NCI-H510A (cell line): ENCODE results near the gene PERCC1.

ENCODE experiments used
- DNase-seq: peaks from one replicate; lab custom pipeline; 2025; lab: John Stamatoyannopoulos, UW

PERCC1 gene

GRCh38 chr16:1412847-1413246 is 18.0 kb upstream of the PERCC1 start:
- no peak for DNase-seq

DNA sequence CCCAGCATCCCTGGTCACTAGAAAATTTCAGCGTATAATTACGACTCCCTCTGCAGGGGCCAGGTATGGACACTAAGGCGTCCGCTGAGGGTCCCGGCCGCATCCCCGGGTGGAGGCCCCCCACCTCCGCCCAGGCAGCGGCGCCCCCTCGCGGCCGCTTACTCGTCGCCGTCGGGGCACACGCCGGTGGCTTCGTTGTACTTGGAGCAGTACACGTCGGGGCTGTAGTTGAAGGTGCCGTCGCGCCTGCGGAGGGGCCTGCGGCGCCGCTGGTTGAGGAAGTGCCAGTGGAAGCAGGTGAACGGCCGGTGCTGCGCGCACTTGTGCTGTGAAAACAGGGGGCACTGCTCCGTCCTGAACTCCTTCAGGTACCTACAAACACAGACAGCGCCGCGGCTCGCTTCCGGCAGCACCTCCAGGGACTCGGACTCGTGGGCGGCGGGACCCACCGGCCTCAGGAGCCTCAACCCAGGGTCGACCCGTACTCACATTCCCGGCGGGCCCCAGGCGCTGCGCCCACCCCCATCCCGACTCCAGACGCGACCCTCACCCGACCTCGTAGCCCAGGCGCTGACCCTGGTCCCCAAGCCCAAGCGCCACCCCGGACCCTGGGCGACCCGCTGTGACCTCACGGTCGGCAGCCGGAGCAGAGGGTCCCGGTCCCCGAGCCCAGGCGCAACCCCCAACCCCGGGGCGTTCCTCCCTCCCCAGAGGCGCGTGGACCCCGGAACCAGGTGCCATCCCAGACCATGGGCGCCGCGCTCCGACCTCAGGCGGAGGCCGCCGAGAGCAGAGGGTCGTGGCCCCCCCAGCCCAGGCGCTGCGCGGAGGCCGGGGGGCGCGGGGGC is 17.0 kb upstream of the PERCC1 start:
- DNase-seq: no peak

DNA sequence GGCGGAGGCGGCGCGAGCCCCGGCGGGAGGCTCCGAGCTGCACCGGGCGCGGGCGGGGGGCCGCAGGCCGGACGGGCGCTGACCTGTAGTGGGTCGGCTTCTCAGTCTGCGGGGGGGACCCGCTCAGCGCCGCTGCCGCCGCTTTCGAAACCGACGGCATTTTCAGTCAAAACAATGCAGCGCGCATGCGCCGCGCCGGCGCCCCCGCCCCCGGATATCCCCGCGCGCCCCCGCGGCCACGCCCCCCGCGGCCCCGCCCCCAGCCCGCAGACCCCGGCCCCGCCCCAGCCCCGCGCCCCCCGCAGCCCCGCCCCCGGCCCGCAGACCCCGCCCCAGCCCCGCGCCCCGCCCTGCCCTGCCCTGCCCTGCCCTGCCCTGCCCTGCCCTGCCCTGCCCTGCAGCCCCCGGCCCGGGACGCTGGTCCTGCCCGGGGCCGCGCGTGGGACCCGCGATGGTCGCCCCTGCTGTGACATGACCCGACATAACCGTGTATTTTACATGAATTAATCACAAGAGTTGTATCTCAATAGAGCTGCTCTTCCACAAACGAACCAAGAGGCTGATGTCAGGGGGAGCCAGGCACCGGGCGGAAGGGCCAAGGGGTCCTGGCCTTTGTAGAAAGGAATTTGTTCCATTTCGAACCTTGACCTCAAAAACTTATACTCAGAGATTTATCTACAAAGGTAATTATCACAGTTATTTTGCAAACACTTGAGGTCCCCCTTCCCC is 16.2 kb upstream of the PERCC1 start, which contains the start of gene UNKL:
Gene UNKL, minus strand, starts transcription at position 173 of the 729 bp plus-strand sequence. Its CDS starts 13 bp downstream, at position 160.
- DNase-seq: no peak

- DNase-seq: no peak
Measured at GRCh38 chr16:1416521-1416941, 14.3 kb upstream of the PERCC1 start.

DNA sequence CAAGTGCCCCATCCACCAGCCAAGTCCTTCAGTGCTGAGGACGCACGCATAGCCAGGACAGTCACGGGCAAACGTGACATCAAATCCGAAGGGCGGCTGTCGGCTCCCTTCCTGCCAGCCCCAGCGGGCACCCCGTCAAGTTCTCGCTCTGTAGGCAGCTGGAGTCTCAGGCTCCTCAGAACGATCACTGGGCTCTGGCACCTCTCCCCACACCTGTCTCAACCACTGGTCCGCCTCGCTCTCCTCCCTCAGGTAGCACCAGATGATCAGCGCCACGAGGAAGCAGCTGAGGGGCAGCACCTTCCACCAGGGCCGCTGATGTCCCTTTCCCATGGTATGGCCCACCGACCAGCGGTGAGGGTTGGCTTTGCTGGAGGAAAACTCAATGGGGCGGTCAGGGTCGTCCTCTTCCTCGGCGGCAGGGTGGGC is 10.8 kb upstream of the PERCC1 start:
- no peak for DNase-seq

DNA sequence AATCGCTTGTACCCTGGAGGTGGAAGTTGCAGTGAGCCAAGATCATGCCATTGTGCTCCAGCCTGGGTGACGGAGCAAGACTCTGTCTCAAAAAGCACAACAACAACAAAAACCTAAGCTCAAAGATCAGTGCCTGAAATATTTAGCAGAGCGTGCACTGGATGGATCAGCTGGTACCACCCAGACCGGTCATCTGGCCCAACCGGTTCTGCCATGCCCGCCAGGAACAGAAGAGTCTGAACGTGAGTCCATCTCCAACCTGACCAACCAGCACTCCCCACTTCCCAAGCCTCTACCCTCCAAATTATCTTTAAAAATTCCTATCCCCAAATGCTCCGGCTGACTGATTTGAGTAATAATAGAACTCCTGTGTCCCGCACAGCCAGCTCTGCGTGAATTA is 8.8 kb upstream of the PERCC1 start:
- no peak for DNase-seq

DNA sequence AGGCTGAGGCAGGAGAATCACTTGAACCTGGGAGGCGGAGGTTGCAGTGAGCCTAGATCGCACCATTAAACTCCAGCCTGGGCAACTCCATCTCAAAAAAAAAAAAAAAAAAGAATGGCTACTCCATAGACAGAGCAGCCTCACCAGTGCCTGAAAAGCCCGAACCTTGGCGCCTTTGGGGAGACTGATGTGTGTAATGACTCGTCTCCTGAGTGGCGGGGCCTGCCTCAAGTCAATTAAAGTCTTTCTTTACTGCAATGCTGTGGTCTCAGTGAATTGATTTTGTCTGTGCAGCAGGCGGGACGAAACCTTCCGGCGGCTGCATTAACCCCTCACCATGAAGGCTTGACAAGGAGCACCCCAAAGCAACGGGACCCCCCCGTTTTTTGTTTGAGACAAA is 6.8 kb upstream of the PERCC1 start:
- DNase-seq: no peak

GRCh38 chr16:1425616-1426370 is 5.1 kb upstream of the PERCC1 start:
- DNase-seq: no peak

- no peak for DNase-seq
Measured at GRCh38 chr16:1426734-1427471, 4.0 kb upstream of the PERCC1 start.

- no peak for DNase-seq
Measured at GRCh38 chr16:1427473-1428461, 3.1 kb upstream of the PERCC1 start.

- no peak for DNase-seq
Measured at GRCh38 chr16:1428511-1428910, 2.4 kb upstream of the PERCC1 start.

- no peak for DNase-seq
Measured at GRCh38 chr16:1429012-1429411, 1.9 kb upstream of the PERCC1 start.

- no peak for DNase-seq
Measured at GRCh38 chr16:1429631-1430030, 1.2 kb upstream of the PERCC1 start.

DNA sequence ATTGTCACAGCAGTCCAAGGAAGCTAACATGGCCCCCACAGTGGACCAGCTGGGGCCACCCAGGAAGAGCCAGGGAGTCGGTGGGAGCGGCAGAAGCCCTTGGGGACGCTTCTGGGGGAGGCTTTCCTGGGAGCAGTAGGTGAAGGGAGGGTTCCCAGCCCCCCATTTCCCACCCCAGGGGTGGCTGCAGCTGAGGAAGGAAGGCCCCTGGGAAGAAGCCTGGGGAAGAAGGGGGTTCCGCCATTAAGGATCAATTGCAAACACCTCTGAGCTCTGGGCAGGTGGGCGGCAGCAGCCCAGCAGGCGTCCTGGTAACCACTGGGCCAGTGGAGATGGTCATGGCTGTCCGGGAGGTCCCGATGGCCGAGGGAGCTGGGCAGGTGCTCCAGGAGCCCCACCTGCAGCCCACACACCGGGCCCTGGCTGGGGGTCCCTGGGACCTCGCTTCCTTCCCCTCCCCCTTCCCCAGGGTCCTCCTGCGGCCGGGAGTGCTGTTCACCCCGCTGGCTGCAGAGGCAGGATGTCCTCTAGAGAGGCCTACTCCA is 592 bp upstream of the PERCC1 start:
- DNase-seq: no peak

DNA sequence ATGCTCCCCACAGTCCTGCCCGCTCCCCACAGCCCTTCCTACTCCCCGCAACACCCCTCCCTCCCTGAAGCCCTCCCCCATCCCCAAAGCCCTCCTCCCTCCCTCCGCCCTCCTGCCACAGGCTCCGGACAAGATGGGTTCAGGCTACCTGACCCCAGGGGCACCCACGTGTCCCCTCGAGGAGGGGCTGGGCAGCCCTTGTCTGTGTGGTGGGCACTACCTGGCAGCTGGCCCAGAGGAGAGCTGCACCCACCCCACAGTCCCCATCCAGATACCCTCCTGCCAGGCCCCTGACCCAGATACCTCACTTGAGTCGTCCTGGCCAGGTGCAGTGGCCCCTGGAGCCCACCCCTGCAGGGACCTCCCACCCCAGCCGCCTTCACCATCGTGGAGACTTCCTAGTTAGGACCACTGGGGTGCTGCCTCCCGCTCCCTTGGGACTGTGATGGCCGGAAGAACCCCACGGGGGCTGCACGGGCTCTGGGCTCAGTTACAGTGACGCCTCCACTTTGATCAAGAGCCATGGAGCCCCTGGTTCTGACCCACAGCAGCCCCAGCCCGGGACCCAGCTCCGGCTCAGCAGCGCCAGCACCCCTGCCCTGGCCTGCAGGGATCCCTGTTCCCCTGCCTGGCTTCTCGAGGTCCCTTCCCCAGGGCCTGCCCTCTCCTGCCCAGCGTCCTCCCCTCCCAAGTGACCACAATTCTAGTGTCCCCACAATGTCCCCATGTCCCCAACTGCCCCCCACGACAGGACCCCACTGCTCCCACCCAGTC is 806 bp downstream of the PERCC1 start:
- no peak for DNase-seq

DNA sequence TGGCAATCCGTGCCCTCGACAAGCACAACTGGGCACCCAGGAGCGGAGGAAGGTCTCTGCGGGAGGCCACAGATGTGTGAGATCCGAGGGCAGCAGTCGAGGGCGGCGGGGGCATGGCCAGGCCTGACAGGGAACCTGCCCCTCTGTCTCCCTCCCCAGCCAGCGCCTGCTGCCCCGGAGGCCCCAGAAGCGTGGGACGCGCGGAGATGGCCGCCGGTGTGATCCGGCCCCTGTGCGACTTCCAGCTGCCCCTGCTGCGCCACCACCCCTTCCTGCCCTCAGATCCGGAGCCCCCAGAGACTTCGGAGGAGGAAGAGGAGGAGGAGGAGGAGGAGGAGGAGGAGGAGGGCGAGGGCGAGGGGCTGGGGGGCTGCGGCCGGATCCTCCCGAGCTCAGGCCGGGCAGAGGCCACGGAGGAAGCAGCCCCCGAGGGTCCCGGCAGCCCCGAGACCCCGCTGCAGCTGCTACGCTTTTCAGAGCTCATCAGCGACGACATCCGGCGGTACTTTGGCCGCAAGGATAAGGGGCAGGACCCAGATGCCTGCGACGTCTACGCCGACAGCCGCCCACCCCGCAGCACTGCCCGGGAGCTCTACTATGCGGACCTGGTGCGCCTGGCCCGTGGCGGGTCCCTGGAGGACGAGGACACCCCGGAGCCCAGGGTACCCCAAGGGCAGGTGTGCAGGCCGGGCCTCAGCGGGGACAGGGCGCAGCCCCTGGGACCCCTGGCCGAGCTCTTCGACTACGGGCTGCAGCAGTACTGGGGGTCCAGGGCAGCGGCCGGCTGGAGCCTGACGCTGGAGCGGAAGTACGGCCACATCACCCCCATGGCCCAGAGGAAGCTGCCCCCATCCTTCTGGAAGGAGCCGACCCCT is 1.7 kb downstream of the PERCC1 start:
- DNase-seq: no peak

DNA sequence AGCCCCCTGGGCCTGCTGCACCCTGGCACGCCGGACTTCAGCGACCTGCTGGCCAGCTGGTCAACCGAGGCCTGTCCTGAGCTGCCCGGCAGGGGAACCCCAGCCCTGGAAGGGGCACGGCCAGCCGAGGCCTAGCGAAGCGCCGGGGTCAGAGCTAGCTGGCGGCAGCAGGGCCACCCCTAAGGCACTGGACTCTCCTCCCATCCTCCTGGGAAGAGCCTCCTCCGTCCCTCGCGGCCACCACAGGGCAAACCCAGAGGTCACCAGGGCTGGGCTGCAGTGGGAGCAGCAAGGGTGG is 2.3 kb downstream of the PERCC1 start:
- no peak for DNase-seq

- no peak for DNase-seq
Measured at GRCh38 chr16:1433756-1434155, 2.9 kb downstream of the PERCC1 start.
